Stimulated activated CD4-positive, alpha-beta T cell treated with anti-CD3 and anti-CD28 coated beads, Interleukin-1b, Interleukin-23, amount 100 ng/mL, for 4 hours (primary cell): Measurements from ENCODE around the gene PFN1.
A peak's percentile ranks its signal among the peaks of the same experiment; 100 is the strongest.

Experiments used
- DNase-seq, 2 donors: peaks; one replicate each; pipeline ENCODE4 v3.0.0-alpha.2; 2020; ENCODE audit warnings: low read depth in 2 of 2

PFN1 gene

GRCh38 chr17:4967539-4968485 lies 19.5 kb upstream of the PFN1 start, which contains the start of gene SPAG7:
Gene SPAG7 (minus strand): TSS chr17:4967817. CDS start chr17:4967804, 13 bp downstream.
- DNase-seq, result peak; percentile 87 to 88

DNA sequence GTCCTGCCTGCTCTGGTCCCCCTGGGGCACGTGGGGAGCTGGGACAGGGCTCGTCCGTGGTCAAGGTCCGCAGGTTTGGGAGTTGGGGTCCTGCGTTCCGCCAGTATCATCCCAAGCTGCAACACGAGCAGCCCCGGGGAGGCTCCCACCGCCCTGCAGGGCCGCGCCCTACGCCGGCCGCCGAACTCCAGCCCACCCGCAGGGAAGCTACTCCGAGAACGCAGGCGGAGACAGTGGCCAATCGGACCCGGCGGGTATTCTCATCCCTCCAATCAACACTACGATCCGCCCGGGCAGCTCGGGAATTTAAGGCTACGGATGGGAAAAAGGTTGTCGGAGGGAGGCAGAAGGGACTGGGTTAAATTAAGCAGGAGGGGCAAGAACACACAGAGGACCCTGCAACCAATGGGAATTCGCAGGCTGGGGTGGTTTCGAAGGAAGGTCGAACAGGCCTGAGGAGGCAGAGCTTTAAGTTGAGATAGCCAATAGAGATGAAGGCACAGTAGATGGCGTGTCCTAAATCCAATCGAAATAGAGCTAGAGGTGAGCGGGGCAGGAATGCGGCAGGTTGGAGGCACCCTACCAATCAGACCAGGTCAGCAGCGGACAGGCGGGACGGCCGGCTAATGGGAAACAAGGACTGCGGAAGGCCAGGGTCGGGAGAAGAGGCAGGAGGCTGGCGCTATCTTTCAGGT lies 18.7 kb upstream of the PFN1 start:
- DNase-seq, result peak; percentile 80 to 81

- no peak for DNase-seq
Measured at GRCh38 chr17:4965311-4965986, 17.1 kb upstream of the PFN1 start.

DNA sequence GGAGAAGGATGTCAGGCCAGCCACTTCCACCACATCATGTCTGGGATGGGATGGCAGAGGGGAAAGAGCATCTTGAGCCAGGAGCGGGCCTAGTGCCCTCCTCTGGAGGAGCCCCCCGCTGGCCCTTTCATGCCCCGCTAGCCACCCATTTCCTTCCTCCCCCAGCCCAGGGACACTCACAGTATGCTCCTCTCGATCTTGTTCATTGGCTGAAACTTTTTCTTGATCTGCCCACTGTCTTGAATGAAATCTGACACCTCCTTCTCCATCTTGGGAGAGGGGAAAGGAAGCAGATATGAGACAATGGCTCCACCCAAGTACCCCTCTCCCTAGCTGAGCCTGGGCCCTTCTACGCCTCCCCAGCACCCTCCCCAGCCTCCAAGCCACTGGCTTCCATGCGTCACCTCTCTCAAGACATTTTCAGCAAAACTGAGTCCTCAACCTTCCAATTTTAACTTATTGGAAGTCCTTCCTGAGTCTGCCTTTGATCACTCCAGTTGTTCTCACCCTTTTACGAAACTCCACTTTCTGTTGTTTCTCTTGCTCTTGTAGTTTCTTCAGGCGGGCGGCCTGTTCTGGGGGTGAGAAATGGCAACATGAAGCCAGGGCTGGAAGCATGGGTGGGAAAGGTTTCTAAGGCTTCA lies 12.1 kb upstream of the PFN1 start:
- DNase-seq, result no peak

GRCh38 chr17:4959261-4959965 lies 11.1 kb upstream of the PFN1 start:
- no peak for DNase-seq

GRCh38 chr17:4958102-4958501 lies 9.8 kb upstream of the PFN1 start:
- no peak for DNase-seq

DNA sequence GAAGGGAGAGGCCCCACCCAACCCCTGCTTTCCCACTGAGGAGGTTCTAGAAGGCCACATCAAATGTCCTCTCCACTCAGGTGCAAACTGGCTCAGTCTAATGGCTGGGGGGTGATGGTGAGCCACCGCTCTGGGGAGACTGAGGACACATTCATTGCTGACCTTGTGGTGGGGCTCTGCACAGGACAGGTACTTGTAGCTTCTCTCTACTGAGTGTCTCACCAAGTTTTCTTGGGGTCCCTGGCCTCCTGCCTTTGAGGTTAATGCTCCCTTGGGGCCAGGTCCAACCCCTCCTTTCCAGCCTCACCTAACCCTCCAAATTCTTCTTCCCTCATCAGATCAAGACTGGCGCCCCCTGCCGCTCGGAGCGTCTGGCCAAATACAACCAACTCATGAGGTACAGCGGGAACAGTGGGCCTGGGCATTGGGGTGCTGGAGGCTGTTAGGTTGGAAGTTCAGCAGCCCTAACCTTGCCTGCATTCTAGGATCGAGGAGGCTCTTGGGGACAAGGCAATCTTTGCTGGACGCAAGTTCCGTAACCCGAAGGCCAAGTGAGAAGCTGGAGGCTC lies 8.2 kb upstream of the PFN1 start:
- DNase-seq, result no peak

GRCh38 chr17:4955091-4955490 lies 6.8 kb upstream of the PFN1 start:
- no peak for DNase-seq

GRCh38 chr17:4953451-4953961 lies 5.2 kb upstream of the PFN1 start:
- DNase-seq, result no peak

- DNase-seq, result no peak
Measured at GRCh38 chr17:4951486-4951885, 3.2 kb upstream of the PFN1 start.

GRCh38 chr17:4950746-4951204 lies 2.4 kb upstream of the PFN1 start, which contains the start of gene ENO3:
Gene ENO3 (plus strand): TSS chr17:4951119. CDS start chr17:4951830, 711 bp downstream.
- DNase-seq, result no peak

DNA sequence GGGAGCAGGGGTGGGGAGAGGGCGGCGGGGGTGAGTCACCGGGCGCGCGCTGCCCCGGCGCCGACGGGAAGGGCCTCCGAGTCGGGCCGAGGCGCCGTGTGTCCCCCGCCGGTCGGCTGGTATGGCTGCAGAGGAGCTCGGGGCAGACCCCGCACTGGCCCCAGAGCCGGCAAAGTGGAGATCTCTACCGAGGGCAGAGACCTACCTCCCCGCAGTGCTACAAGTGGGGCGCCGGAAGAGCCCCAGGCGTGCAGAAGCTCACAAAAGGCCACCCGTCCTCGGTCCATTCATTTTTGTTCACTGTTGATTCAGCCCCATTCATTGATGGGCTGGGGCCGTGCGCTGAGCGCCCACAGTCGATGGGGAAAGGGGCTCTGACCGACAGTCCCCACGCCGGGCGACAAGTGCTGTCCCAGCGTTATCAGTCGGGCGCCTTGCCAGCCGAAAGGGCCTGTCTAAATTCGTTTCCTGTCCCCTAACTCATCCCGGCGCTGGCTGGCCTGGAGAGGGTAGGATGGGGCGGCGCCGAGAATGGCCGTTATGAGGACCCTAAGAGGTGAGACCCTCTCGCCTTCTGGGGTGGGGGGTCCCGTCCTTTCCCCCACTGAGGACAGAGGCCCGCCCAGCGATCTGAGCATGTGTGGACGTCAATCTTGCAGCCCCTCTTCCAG lies 1.9 kb upstream of the PFN1 start:
- peak in 1 of 2 donors; percentile 44 for DNase-seq

DNA sequence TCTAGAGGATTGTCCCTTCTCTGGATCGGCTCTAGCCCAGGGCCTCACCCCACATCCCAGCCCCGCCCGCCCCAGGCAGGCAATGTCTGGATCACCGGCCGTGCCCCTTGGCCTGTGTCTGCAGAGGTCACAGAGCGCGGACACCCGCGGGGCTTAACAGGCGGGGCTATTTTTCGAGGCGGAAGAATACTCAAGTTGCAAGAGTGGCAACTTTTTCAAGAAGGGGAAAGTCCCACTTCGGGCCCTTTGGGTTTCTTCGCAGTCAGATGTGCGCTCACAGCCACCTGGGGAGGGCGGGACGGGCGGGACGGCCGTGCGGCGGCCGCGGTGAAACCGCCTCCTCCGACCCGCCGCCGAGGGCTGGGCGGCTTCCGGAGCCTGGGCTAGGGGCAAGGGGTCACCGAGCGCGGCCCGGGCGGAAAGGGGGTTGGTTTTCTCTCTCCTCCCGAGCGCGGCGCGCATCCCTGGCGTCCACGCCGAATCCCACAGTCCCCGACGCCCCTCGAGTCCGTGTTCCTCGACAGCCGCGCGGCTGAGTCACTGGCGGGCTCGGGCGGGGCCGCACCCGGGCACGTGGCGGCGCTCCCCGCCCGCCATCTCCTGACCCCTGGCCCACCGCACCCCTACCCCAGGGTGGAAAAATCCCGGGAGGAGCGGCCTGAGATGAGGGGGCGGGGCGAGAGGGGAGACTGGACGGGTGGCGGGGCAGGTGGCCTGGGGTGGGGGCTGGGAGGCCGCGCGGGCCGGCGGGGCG lies 1.2 kb upstream of the PFN1 start:
- peak; percentile 69 to 73 for DNase-seq

GRCh38 chr17:4948931-4949320 lies 596 bp upstream of the PFN1 start:
- peak in 1 of 2 donors; percentile 67 for DNase-seq

DNA sequence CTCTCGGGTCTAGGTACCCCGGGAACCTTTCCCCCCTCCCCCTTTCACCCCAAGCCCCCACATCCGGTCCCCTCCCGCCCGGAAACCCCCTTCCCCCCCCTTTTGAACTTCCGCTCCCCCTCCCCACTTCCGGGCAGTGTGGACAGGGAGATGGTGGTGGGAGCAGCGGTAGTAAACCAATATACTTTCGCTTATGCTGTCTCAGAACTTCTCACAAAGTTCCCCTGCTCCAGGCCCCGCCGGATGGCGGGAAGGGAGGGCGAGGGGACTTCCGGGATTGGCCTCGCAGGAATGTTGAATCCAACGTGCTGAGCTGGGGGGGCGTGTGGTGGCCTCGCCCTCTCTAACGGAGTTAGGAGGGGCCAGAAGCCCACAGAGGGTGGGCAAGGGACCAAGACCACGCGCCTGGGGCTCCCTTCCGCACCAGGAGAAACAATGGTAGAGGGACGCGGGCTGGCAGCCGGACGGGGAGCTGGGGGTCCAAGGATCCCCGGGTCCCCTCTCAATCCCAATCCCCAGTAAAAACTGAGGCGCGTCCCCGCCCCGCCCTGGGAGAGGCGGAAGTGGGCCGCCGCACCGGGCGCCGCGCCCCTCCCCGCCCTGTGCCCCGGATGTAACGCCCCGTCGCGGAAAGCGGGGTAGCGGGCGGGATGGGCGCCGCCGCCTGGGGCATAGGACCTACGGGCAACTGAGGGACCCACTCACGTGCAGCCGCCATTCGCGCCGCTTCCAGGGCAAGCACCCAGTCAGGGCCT lies 742 bp downstream of the PFN1 start:
- peak; percentile 47 to 60 for DNase-seq

- no peak for DNase-seq
Measured at GRCh38 chr17:4947010-4947410, 1.3 kb downstream of the PFN1 start.

- DNase-seq, result no peak
Measured at GRCh38 chr17:4946312-4946976, 1.9 kb downstream of the PFN1 start.

DNA sequence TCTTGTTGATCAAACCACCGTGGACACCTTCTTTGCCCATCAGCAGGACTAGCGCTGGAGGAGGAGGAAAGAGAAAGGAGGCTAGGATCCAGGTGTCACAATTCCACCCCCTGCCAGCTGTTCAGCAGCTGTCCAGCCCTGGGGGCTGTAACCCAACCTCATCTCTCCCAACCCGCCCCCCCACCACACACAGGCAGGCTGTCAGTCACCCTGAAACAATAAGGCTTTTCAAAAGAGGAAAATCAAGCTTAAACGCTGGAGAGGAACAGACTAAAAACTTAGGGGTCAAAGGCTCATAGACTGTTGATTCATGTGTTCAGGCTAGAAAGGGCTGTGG lies 2.4 kb downstream of the PFN1 start:
- no peak for DNase-seq
